OCI-LY1 (cell line): Measurements from ENCODE around the gene CAD.
"Not testable (repeated sequence)": the region's sequence is repeated elsewhere in the genome, so short reads cannot be mapped to it uniquely, and the experiment has no call there.

ENCODE experiments used
- H2AFZ ChIP-seq: fragments of 200-600 bp; sonication (generic), shearing (Covaris generic); 2 replicates; pipeline ENCODE4 v1.6.0; 2014; ENCODE audit warnings: antibody characterized with exemption, mild to moderate bottlenecking, low read length
- H3F3A ChIP-seq: fragments of 200-600 bp; sonication (generic), shearing (Covaris generic); 2 replicates; pipeline ENCODE4 v1.6.0; 2014; ENCODE audit warnings: mild to moderate bottlenecking, antibody characterized with exemption, low read length, moderate library complexity; ENCODE audit not compliant: insufficient read depth
- H3K27ac ChIP-seq: fragments of 200-600 bp; sonication (generic); 2 replicates; pipeline ENCODE4 v1.5.1; 2014; ENCODE audit warnings: low read length, mixed run types, mild to moderate bottlenecking, low read depth; ENCODE audit not compliant: poor library complexity, severe bottlenecking
- H3K27me3 ChIP-seq: fragments of 200-600 bp; sonication (generic); 2 replicates; pipeline ENCODE4 v1.6.0; 2014; ENCODE audit warnings: antibody characterized with exemption, mild to moderate bottlenecking, low read length, moderate library complexity; ENCODE audit not compliant: insufficient read depth
- H3K36me3 ChIP-seq: fragments of 200-600 bp; sonication (generic); 2 replicates; pipeline ENCODE4 v1.6.1; 2014; ENCODE audit warnings: mild to moderate bottlenecking, antibody characterized with exemption, low read length, moderate library complexity, mixed read lengths; ENCODE audit not compliant: insufficient read depth
- H3K4me1 ChIP-seq: fragments of 200-600 bp; sonication (generic); 2 replicates; pipeline ENCODE4 v1.5.1; 2014; ENCODE audit warnings: mild to moderate bottlenecking, low read length, moderate library complexity; ENCODE audit not compliant: insufficient read depth, severe bottlenecking
- H3K4me2 ChIP-seq: fragments of 200-600 bp; sonication (generic), shearing (Covaris generic); 2 replicates; pipeline ENCODE4 v1.6.1; 2014; ENCODE audit warnings: low read length
- H3K4me3 ChIP-seq: fragments of 200-600 bp; sonication (generic); 2 replicates; pipeline ENCODE4 v1.5.1; 2014; ENCODE audit warnings: low read length, low read depth, mild to moderate bottlenecking, mixed read lengths; ENCODE audit not compliant: poor library complexity, severe bottlenecking
- H3K79me2 ChIP-seq: fragments of 200-600 bp; shearing (Covaris generic); 2 replicates; pipeline ENCODE4 v1.6.1; 2016; ENCODE audit warnings: mixed run types, low read length, mixed read lengths; ENCODE audit not compliant: insufficient read depth
- H3K9ac ChIP-seq: fragments of 200-600 bp; sonication (generic), shearing (Covaris generic); 2 replicates; pipeline ENCODE4 v1.6.1; 2014; ENCODE audit warnings: mild to moderate bottlenecking, low read length, mixed read lengths
- H3K9me2 ChIP-seq: fragments of 200-600 bp; sonication (generic), shearing (Covaris generic); 2 replicates; pipeline ENCODE4 v1.6.1; 2014; ENCODE audit warnings: low read depth, mild to moderate bottlenecking, low read length, mixed read lengths
- H3K9me3 ChIP-seq: fragments of 200-600 bp; shearing (Covaris generic); 2 replicates; pipeline ENCODE4 v1.6.1; 2014; ENCODE audit warnings: low read length, mixed read lengths
- H4K20me1 ChIP-seq: fragments of 200-600 bp; sonication (generic), shearing (Covaris generic); 2 replicates; pipeline ENCODE4 v1.6.0; 2016; ENCODE audit warnings: mild to moderate bottlenecking, low read length; ENCODE audit not compliant: insufficient read depth
- CTCF ChIP-seq: fragments of 200-600 bp; sonication (generic), shearing (Covaris generic); IDR thresholded peaks from 2 replicates; pipeline ENCODE4 v1.5.1; 2017; ENCODE audit warnings: mild to moderate bottlenecking, antibody characterized with exemption, low read length, moderate library complexity, mixed read lengths
- EZH2 ChIP-seq: fragments of 200-600 bp; sonication (generic), shearing (Covaris generic); IDR thresholded peaks from 2 replicates; pipeline ENCODE4 v1.8.0; 2017; ENCODE audit warnings: borderline replicate concordance, mixed run types, mild to moderate bottlenecking, antibody characterized with exemption, low read length, moderate library complexity, mixed read lengths

The CAD gene

GRCh38 chr2:27189989-27190388, 27.2 kb upstream of the CAD start:
- no peaks in the 10 kb centered on the region for H3K27me3 ChIP-seq
- H3K9me3 ChIP-seq: no peaks in the 10 kb centered on the region
- no peak overlapping the region for H2AFZ ChIP-seq
- H3K36me3 ChIP-seq: no peaks in the 10 kb centered on the region; the same call in 1 of the 2 replicates
- no peaks in the 10 kb centered on the region for H4K20me1 ChIP-seq
- H3K4me1 ChIP-seq: peaks cover 5% of the 10 kb centered on the region
- no peaks in the 10 kb centered on the region for H3F3A ChIP-seq
- no peak overlapping the region for H3K4me3 ChIP-seq
- no peak overlapping the region for H3K4me2 ChIP-seq
- no peaks in the 10 kb centered on the region for H3K9me2 ChIP-seq
- TF ChIP-seq EZH2 (no peak), CTCF (no peak)
- no peak overlapping the region for H3K9ac ChIP-seq
- H3K27ac ChIP-seq: no peak overlapping the region
- H3K79me2 ChIP-seq: no peaks in the 10 kb centered on the region

- Histone ChIP-seq H3K79me2 (no peaks in the 10 kb centered on the region), H3K9me2 (no peaks in the 10 kb centered on the region), H3K4me1 (peaks cover 5% of the 10 kb centered on the region), H3K36me3 (no peaks in the 10 kb centered on the region; the same call in 1 of the 2 replicates), H3K27me3 (no peaks in the 10 kb centered on the region), H3K4me2 (no peak overlapping the region), H2AFZ (no peak overlapping the region), H3K9me3 (no peaks in the 10 kb centered on the region), H3K4me3 (no peak overlapping the region), H3F3A (no peaks in the 10 kb centered on the region), H3K9ac (no peak overlapping the region), H3K27ac (no peak overlapping the region), H4K20me1 (no peaks in the 10 kb centered on the region)
- TF ChIP-seq EZH2 (no peak), CTCF (peak; percentile 64)
Observed at GRCh38 chr2:27191070-27191829, 25.9 kb upstream of the CAD start.

- Histone ChIP-seq H3K9me2 (no peaks in the 10 kb centered on the region), H3K9me3 (no peaks in the 10 kb centered on the region), H3K4me2 (no peak overlapping the region), H3K27me3 (no peaks in the 10 kb centered on the region), H3K4me1 (peaks cover 5% of the 10 kb centered on the region), H3K36me3 (peaks cover 6% of the 10 kb centered on the region), H3K79me2 (no peaks in the 10 kb centered on the region), H3K27ac (no peak overlapping the region), H3K9ac (no peak overlapping the region), H3K4me3 (no peak overlapping the region), H4K20me1 (no peaks in the 10 kb centered on the region), H2AFZ (no peak overlapping the region), H3F3A (no peaks in the 10 kb centered on the region)
- no peak for TF ChIP-seq EZH2
Observed at GRCh38 chr2:27194538-27195354, 22.4 kb upstream of the CAD start.

- H2AFZ ChIP-seq, H3K79me2 ChIP-seq, H3K4me1 ChIP-seq, H3K27me3 ChIP-seq, H3K4me3 ChIP-seq, H3K9ac ChIP-seq, H3K9me3 ChIP-seq, H3F3A ChIP-seq, H3K9me2 ChIP-seq, H4K20me1 ChIP-seq, H3K4me2 ChIP-seq, H3K27ac ChIP-seq: not testable (repeated sequence)
- peaks cover 13% of the 10 kb centered on the region for H3K36me3 ChIP-seq
Observed at GRCh38 chr2:27195799-27196198, 21.4 kb upstream of the CAD start.

- H2AFZ ChIP-seq, H3K4me2 ChIP-seq, H3K4me1 ChIP-seq, H3F3A ChIP-seq, H3K27ac ChIP-seq, H3K9me3 ChIP-seq, H3K9me2 ChIP-seq, H3K79me2 ChIP-seq, H4K20me1 ChIP-seq, H3K4me3 ChIP-seq, H3K9ac ChIP-seq, H3K27me3 ChIP-seq: not testable (repeated sequence)
- peaks cover 29% of the 10 kb centered on the region for H3K36me3 ChIP-seq
Observed at GRCh38 chr2:27198068-27198467, 19.1 kb upstream of the CAD start.
